GM21447 (cell line): ENCODE data around the gene FMNL2.

ENCODE experiments used
- ATAC-seq: cut with Tn5 transposase; IDR thresholded peaks from one replicate; pipeline ENCODE4 v1.9.1; 2021; ENCODE audit not compliant: unreplicated experiment

Gene FMNL2

DNA sequence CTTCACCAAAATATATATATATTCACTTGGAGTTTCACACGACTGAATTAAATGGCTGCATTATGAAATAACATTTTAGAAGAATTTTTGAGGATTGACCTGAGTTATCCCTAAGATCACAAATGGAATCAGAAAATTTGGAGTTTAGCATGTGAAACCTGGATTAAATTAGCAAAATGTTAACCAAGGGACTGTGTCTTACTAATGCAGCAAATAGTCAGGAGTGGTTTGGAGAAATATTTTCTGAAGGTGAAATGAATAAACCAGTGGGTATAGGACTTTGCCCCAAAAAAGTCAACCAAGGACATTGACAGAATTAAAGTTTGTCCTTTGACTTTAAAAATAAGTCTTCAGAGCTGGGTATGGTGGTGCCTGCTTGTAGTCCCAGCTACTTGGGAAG is 271.1 kb downstream of the FMNL2 start:
- ATAC-seq, result no peak

DNA sequence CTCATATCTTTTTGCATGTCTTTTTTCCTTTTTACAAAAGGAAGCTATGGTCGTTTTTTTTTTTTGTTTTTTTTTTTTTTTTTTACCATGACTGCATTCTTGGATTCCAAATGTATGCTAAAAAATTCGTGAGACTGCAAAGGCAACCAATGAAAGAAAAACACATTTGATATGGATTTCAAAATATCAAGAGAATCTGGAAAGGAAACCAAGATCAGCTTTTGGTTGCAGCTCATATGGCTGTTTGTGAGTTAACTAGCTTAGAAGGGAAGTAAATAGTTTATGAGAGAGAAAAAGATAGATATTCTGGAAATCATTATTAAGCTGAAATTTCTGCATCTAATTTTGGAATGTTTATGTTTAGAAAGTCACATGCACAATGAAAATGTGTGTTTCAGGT is 272.0 kb downstream of the FMNL2 start:
- ATAC-seq, result no peak

DNA sequence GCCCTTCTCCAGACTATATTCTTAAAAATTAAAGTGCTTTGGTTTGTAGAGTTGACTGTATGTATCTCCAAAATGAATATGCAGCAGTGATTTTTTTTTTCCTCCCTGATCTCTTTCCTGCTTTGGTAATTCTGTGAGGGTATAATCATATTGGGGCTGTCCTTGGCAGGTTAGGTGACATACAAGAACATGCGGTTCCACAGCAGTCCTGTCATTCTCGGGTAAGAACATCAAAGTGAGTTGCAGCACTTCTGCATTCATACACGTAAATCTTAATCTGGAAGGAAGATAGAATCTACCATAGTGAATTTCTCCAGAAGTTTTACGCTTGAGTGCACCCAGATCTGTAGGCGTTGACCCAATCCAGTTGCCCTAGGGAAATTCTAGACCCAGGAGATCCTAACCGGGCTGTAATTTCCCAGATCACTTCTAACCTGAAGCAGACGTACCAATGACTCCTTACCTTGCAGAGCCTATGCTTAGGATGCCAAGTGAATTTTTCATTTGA is 272.9 kb downstream of the FMNL2 start:
- ATAC-seq, result no peak

DNA sequence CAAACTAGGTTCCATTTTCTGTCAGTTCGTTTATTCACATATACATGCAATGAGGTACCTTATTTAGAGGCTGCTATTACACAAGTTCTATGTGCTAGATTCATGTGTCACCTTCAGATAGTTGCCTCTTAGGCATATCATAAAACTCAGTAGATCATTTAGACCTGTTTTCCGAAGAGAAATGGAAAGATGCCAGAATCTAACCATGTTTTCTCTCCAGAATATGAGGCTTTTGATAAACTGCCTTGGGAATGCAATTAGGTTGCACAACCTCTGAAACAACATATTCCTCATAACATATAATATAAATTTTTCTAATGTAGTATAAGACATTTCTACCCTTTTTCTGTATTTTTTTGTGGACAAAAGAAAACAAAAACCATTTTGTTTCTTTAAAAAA is 274.2 kb downstream of the FMNL2 start:
- no peak for ATAC-seq

DNA sequence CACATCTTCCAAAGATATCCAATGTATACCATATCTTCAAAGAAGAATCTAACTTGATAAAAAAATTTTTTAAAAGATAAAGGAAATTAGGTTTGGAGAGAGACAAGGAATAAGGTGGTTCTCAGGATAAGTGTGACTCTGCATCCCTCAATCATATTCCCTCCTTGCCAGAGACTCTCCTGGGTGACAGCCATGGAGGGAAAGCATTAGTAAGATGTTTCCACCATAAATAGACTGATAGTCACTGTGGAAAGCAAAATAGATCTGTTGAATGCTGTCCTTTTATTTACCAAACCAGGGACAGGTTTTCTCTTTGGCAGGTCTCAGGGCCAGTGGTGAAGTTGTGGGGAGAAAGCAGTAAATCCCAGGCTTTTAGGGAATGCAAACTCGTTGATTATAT is 274.7 kb downstream of the FMNL2 start:
- no peak for ATAC-seq

DNA sequence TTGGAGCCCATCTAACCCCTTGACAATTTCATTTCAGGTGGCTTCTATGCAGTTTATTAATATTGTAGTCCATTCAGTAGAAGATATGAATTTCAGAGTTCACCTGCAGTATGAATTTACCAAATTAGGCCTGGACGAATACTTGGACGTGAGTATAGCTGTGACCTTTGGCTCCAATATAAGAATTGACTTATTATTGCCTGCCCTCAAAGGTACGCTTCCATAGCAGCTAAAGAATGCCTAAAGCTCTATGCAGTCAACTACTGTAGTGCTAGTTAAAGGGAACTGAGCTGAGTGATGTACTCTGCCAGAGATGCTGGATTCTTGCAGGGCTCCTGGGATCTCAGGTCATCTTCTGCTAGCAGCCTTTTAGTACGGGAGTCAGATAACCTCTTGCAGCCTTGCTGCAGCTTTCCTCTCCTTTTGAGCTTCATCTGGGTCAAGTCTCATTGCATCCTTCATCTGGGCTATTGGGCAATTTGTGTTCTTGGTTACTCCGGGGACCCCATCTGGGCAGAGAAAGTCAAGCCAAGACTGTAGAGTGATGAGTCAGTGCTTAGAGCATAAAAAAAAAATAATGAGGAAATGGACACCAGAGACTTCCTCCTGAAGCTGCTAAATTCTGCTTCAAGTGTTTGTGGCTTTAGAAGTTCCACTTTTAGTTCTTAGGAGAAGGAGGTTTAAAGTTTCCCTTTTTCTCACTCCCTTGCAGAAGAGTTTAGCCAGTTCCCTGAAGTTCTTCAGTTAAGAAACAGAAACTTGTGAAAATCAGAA is 276.7 kb downstream of the FMNL2 start:
- ATAC-seq, result peak; percentile 84

DNA sequence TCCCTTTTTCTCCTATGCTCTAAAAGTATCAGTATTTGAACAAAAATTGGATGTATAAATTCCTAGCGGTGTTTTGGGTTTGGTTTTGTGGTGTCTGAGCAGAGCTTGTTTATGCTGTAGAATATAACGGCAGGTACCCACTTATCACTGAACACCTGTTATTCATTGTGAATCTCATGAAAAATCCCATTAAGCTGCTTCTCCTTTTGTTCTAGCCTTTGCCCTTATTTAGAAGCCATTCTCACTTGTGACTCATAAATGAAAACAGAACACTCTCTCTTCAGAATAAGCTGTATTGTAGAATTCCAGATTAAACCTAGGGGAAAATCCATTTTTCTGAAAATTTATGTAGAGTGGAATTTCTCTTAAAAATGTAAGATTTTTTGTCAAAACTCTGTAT is 278.3 kb downstream of the FMNL2 start:
- ATAC-seq, result peak; percentile 44

DNA sequence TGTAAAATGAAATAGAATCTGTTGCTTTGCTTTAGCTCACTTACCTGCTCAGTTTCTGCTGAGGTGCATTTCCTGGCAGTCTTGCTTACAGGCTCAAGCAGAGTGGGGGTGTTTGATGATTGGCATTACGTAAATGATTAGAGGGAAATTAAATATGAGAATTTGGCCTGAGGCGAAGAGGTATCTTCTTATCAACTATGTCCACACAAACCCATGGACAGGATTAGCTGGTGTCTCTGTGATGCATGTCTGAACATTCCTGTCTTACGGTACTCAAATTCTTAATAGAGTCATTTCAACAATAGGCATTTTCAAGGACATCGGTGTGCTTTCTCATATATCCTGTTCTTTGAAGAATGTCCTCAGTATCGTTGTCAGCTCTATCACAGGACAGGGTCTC is 280.2 kb downstream of the FMNL2 start:
- no peak for ATAC-seq

DNA sequence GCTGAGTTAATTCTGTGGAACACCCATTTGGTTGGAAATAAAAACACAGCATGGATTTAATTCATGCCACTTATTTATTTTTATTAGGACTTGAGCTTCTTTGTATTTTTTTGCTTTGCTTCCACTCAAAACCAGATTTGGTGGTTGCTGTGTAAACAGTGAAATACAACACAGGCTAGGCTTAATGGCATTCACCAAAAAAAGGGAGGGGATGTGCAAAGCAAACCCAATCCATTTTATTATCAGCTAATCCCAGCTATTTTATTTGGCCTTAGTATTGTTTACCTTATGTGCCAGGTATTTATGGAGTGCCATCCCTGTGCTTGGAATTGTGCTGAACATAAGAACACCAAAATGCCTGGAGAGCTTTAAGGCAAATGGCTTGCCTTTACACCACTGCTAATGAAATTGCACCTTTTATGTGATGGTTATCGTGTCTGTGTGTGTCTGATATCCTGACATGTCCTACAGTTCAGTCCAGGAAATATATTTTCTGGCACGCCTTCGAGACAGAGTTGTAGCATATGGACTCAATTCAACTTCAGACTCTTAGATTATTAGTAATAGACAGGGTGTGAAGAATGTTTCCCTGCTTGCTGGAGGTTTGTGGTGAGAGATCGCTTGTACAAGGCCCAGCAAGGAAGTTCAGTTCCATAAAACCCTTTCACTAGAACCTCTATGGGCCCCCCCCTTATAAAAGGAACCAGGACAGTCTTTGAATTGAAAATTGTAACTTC is 282.6 kb downstream of the FMNL2 start:
- no peak for ATAC-seq

DNA sequence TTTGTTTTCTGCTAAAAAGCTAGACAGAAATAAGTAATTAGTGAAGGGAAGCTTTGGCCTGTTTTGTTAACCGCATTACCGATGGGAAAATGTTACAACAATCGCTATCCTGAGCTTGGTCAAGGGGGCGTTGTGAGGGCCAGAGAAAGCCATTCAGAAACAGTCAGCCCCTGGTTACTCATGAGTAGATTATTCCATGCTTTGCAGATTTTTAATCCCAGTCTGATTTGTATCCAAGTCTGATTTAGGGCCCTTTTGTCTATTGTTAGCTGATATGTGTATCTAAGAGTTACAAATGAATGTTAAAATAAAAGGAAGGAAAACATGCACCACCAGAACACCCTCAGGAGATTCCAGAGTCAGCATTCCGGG is 283.2 kb downstream of the FMNL2 start:
- no peak for ATAC-seq

DNA sequence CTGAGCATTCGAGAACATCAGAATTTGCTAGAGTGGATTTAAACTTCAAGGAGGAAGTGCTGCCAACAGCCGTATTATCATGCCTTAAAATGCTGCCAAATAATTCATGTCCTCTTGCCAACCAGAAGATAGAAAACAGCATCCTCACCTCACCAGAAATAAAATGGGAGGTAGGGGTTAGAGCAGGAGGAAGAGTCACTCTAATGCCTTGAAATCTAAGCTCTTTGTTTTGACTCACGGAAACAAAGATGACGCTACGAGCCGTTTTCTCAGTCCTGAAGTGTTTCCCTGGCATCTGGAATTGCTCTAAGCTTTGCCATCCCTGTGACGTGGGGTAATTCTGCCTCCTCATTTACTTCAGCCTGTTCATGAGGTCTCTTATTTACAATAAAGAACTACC is 285.2 kb downstream of the FMNL2 start:
- ATAC-seq, result no peak

DNA sequence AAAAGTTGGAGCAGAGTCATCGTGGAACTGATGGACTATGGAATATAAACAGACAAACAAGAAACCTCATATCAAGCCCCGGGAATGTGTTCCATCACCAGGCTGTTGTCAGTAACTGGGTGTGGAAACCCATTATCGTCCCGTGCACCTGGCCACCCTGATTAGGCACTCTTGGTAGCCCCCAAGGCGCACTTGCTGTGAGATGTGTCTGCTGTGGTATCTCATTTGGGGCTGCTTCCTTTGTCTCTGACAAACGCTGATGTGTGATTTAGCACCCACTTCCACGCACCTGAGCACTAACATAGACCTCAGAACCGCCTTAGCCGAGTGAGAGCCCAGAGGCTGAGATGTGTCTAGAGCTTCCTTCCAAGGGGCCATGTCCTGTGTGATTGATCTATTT is 286.0 kb downstream of the FMNL2 start:
- no peak for ATAC-seq

DNA sequence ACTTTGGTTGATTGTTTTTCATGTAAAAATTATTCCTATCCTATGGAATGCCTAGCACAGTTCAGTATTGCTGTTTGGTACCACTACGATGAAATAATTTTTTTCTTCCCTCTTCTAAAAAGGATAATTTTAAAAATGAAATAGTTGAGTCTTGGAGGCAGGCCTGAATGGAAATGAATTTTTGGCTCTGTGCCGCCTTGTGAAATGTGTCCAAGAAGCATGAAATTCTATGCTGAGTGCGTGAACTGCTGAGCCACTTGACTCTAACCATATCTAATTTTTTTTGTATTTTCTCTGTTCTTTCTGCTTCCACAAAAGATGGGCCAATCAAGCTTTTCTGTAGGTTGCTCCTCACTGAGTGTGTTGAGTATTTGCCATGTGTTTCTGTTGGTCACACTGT is 287.2 kb downstream of the FMNL2 start:
- ATAC-seq, result no peak

DNA sequence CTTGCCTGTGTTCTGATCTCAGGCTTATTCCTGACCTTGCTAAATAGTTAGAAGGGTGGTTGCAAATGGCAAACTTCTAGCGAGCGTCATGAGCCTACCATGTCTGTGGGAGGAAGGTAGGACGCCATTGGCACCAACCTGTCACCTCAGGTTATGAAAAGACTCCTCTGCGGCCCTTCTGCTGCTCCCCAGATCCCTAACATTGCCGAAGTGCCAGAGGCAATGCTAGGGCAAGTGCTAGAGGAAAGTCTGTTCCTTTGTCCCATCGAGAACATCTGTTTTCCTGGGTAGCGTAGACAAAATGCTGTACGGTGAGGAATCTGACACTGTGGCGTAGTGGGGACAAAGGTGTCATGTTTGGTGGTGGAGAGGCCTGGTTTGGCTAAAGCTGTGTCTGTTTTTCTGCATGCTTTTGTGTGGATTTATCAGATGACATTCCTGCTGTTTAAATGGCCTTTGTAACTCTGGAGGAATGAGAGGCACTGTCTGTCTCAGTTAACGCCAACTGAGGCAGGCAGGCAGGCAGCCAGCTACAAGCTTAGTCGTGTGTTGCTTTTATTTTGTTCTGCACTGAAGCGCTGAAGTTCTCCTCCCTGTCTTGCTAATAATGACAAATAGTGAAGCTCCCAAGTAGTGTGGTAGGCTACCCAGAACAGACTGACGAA is 288.2 kb downstream of the FMNL2 start:
- no peak for ATAC-seq

DNA sequence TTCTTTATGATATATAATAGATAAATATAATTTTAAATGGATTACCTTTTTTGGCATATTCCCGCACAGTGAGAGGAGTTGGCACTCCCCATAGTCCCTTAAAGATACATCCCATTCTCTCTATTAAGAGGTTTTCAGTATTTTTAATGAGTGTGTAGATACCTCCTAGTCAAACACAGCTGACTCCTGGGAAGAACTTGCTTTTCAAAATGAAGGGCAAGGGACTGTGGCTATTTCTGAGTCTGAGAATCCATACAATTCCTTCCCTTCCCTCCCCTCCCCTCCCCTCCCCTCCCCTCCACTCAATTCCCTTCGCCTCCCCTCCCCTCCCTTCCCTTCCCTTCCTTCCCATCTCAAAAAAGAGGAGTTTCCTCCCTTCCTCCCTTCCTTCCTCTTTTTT is 288.8 kb downstream of the FMNL2 start:
- ATAC-seq, result no peak

DNA sequence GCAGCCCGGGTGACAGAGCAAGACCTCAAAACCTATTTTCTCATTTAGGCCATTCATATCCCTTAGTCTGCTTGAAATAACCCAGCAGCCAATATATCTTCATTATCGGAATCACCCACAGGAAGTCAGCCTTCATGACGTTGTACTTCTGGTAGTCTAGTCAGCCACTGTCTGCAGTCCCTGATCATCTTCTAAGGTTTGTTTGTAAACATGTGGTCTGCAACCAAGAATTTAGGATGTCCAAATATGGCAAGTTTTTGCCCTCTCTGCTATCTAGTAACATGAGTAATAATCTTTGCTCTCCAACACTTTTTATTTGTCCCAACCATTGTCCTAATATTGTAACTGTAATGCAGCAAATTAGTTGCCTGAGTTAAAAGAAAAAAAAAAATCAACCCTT is 289.8 kb downstream of the FMNL2 start:
- no peak for ATAC-seq

DNA sequence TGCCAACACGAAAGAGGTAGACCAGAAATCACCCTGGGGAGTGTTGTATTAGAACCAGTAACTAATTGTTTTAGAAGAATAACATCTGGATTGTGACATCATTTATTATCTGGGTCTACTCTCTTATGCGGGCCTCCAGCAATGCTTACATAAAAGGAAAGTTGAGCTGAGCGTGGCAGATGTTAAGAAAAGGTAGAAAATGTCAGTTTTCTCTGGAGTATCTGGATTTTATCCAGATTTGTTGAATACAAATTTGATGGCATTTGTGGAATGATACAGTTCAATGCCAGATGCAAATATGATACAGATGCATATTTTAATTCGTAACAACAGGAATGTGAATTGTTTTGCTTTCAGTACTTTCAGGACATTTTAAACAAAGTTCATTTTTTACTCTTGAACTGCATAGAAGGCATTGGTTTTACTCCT is 292.0 kb downstream of the FMNL2 start:
- ATAC-seq, result no peak

DNA sequence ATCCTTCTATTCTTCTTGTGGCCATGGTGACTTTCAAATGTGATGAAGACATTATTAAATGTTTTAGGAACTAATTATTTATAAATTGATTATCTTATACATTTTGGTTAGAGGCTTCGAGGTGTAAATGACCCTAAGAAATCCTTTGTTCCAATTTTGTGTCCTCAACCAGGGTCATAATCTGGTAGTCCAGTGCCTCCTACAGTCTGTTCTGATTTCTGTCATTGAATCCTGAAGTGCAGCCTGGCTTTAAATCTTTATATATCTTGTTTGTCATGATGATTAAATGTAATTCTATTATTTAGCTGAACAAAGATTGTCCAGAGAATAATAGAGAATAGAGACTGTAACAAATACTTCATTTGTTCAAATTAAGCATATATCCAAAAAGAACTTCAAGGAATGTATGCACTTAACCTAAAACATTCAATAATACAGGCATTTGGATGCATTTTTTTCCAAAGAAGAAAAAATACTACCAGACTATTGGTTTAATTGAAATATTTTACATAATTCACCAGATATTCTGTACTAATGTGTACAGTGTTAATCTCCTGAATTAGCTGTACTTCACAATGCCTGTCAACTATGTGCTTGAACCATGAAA is 292.5 kb downstream of the FMNL2 start:
- no peak for ATAC-seq

DNA sequence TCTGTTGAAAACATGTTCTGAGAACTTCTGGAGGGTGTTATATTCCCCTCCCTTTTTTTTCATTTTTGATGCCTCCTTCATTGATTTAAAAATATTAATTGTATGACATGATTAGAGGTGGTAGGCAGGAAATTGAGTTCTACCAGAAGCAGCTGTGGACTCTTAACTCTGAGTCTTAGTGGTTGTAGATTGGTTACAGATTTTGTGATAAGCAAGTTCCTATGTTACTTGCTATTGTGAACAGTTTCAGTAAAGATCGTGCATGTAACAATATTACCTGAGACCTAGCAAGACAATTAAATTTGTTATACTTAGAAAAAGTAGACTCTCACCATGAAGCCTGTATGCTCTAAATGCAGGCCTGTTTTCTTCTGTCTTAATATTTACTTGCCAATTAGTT is 294.2 kb downstream of the FMNL2 start:
- ATAC-seq, result no peak

DNA sequence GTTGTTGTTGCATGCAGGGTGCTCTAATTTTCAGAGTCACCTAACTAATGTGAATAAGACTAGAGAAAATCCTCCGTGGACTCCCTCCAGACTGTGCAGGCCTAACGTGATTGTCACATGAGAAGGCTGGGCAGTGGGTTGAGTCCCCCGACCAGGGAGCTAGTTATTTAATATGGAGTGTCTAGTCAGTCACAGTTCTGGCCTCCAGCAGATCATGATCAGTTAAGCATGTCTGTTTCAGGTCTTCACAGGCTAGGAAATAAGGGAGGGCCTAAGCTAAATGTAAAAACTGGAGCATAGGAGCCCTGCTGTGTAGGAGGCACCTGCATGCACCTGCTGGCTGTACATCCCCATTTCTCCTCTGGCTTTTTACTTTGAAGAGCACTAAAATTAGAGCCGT is 295.5 kb downstream of the FMNL2 start:
- no peak for ATAC-seq

DNA sequence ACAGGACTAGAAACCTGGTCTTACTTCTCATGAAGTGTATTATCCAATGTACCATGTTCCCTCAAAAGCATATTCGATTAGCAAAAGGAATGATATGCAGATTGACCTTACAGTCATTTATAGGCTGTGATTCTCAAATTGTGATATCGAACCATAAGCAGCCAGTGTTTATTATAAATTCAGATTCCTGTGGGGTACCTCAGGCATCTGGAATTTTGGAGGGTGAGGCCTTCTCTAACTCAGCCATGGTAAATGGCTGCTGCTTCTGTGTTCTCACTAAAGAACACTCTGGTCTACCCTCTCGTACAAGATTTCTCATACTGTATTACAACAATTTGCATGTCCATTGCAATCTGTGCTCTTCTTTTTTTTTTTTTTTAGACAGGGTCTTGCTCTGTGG is 297.8 kb downstream of the FMNL2 start:
- no peak for ATAC-seq
